Measurements from ENCODE around the gene CACNA1F.
A peak's percentile ranks its signal among the peaks of the same experiment; 100 is the strongest.

The CACNA1F gene

GRCh38 chrX:49233176-49233575 lies at the start of gene CACNA1F:
Gene CACNA1F (minus strand): TSS chrX:49233340. CDS start chrX:49233309, 31 bp downstream.
- DNase-seq (ENCODE audit: low read depth, low spot score), result no peak

- no peak for DNase-seq (ENCODE audit: low read depth, low spot score)
Measured at GRCh38 chrX:49282647-49283011, 49.5 kb upstream of the CACNA1F start.

GRCh38 chrX:49278081-49278480 lies 44.9 kb upstream of the CACNA1F start:
- no peak for DNase-seq (ENCODE audit: low read depth, low spot score)

DNA sequence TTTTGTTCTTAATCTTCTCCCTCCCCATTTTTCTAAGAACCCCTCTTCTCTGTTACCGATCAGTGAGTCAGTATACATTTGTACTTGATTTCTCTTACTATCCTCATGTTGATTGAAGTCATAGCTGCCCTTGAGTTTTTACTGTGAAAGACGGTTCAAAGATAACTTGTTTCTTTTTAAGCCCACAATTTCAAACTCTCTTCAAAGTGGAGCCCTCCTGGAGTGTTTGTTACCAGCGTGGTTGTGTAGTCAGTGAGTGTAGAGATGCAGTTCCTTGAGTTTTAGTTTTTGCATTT lies 44.3 kb upstream of the CACNA1F start:
- DNase-seq (ENCODE audit: low read depth, low spot score), result no peak

DNA sequence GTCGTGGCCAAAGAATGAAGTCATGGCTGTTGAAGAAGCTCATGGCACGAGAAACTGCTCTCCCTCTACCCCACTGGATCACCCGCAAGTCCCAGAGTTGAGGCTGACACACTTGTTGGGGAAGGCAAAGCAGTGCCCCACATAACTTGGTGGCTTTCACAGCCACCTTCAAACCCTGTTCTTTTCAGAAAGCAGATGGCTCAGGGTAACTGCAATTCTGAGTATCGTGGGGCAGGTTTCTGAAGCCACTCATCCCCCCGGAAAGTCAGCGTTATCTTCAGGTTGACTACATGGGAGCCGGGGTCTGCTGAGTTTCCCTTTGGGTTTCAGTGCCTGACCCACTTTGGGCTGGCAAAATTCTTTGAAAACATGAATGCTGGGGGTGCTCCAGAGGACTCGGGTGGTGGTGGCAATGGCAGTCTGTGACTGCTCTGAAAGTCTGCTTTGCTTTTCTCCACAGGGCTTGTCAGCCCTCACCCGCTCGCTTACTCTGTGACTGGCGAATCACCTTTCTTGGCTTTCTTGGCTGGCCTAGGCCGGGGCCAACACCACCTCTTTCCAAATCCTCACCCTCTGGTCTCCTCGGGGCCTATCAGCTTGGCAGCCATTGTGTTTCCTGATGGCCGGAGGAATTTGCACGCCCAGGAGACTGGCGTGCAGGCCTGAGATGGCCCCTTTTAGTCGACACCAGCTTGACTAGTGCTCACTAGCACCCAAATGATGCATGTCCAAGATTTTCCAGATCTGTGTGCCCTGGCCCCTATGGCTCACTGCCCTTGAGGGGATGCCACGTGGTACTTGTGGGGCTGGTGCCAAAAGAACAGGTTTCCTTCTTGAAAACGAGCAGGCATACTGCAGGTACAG lies 43.8 kb upstream of the CACNA1F start:
- DNase-seq (ENCODE audit: low read depth, low spot score), result no peak

GRCh38 chrX:49276207-49276606 lies 43.1 kb upstream of the CACNA1F start:
- no peak for DNase-seq (ENCODE audit: low read depth, low spot score)

DNA sequence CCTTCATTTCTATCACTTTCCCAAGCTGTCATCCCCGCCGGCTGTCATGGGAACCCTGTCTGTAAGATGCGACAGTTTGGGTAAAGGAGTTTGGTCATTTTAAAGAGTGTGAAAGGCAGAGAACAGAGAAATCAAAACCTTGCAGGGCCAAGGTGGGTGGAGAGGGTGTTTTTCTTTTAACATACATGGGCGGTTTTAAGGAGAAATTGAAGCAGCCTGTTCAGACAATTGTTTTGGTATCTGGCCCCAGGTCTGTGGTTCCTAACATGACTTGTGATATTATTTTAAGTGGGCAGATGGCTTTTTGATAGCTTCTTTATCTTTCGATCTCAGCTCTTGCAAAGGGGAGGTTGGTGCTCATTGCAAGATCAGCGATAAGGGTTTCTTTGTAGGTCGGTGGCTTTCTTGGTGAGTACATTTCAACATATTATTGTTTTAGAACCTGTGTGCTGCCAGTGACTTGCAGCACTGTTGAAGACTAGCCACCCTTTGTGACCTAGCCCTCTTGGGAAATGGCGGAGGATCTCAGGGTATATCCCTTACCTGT lies 40.1 kb upstream of the CACNA1F start:
- no peak for DNase-seq (ENCODE audit: low read depth, low spot score)

GRCh38 chrX:49272421-49272820 lies 39.3 kb upstream of the CACNA1F start:
- no peak for DNase-seq (ENCODE audit: low read depth, low spot score)

- no peak for DNase-seq (ENCODE audit: low read depth, low spot score)
Measured at GRCh38 chrX:49271341-49271740, 38.2 kb upstream of the CACNA1F start.

GRCh38 chrX:49270249-49270921 lies 37.2 kb upstream of the CACNA1F start:
- DNase-seq (ENCODE audit: low read depth, low spot score), result no peak

DNA sequence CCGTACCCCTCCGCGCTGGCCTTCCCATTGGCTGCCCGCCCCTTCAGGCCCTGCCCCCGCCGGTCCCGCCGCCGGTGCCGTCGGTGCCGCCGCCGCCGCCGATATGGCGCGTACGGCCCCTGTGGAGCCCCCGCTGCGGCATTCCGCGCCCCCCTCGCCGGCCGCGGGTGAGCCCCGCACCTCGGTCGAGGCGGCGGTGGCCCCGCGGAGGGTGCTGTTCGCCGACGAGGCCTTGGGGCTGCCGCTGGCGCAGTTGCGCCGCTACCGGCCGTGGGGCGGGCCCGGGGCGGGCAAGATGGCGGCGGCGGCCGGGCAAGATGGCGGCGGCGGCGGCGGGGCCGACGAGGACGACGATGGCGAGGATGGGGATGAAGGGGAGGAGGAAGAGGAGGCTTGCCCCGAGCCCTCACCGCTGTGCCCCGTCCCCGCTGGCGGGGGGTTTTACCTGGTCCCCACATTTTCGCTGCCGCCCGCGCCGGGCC lies 36.7 kb upstream of the CACNA1F start, which contains the start of gene PPP1R3F:
TSS of gene PPP1R3F (plus strand) at position 27 of the 482 bp plus-strand sequence. CDS start at position 104, 77 bp downstream.
- DNase-seq (ENCODE audit: low read depth, low spot score), result no peak

GRCh38 chrX:49269010-49269766 lies 36.0 kb upstream of the CACNA1F start:
- DNase-seq (ENCODE audit: low read depth, low spot score), result peak; percentile 95

DNA sequence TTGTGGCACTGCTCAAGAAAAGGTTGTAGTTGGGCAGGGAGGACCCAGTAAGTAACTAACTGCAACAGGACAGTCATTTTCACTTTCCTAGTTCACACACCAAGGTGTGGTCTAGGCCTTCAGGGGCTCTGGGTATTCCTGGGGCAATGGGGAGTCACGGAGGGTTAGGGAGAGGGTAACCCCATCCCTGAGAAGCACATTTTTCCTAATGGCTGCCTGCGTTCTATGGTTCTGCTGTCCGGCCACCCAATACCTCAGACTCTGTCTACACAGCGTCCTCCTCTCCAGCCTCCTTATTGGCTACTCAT lies 35.5 kb upstream of the CACNA1F start:
- no peak for DNase-seq (ENCODE audit: low read depth, low spot score)

DNA sequence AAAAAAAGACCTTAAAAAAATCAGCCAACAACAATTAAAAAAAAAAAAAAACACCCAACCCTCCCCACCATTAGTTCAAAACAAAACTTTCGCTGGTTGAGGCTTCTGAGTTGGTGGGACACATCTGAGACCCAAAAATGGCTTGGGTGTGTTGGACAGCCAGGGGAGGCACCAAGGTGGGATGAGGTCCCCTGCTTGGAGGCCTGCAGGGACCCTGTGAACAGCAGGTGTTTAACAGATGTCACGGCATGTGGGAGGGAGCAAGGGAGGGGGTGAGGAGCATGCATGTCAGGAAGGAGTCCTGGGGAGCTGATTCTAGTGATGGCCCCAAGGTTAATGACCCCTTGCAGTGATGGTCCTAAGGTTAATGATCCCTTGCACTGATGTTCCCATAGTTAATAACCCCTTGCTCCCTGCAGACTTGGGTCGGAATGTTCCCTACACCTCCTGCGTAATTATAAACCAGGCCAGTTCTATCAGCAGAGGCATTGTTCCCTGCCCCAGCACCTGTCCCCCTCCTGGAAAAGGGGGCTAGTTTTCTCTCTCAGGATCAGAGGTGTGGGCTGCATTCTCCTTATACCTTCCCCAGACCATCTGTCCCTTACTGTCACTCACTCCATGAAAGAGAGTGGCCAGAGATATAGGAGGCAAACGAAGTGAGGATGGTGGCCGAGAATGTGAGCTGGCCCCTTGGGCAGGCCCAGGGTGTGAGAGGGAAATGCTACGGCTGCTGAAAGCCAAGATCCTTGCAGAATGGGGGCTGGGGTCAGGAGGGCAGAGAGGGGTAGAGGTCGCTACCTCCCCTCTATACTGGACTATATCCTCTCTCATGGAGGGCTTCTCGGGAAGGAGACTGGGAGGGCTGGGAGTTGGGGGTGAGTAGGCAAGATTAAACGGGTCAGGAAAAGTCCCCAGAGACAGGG lies 33.6 kb upstream of the CACNA1F start:
- no peak for DNase-seq (ENCODE audit: low read depth, low spot score)

- DNase-seq (ENCODE audit: low read depth, low spot score), result no peak
Measured at GRCh38 chrX:49264460-49264859, 31.3 kb upstream of the CACNA1F start, which contains the start of gene FOXP3. Gene FOXP3 (minus strand): TSS chrX:49264710. CDS start chrX:49258505, 6,205 bp downstream.

- DNase-seq (ENCODE audit: low read depth, low spot score), result no peak
Measured at GRCh38 chrX:49263631-49264030, 30.5 kb upstream of the CACNA1F start.

GRCh38 chrX:49262603-49263002 lies 29.5 kb upstream of the CACNA1F start:
- no peak for DNase-seq (ENCODE audit: low read depth, low spot score)

DNA sequence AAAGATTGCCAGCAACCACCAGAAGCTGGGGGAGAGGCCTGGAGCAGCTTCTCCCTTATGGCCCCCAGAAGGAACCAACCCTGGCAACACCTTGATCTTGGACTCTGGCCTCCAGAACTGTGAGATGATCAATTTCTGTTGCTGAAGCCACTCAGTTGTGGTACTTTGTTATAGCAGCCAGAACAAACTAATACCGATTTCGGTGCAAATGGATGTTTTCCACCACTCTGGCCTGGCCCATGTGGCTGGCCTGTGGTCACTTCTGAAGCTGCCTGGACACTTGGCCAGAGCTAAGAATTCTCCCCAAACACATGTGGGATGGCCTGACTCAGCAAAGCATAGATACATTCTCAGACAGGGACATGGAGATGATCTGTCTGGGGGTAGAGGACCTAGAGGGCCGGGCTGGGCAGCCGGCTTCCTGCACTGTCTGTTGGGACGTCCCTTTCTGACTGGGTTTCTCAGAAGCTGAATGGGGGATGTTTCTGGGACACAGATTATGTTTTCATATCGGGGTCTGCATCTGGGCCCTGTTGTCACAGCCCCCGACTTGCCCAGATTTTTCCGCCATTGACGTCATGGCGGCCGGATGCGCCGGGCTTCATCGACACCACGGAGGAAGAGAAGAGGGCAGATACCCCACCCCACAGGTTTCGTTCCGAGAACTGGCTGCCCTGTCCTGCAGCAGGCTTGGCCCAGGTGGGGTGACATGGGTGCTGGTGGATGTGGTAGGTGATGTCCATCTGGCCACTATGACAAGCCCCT lies 27.3 kb upstream of the CACNA1F start:
- DNase-seq (ENCODE audit: low read depth, low spot score), result no peak

- DNase-seq (ENCODE audit: low read depth, low spot score), result no peak
Measured at GRCh38 chrX:49258749-49259124, 25.6 kb upstream of the CACNA1F start.
